ENCODE data around the gene AMELY.
"Not testable (repeated sequence)": the region's sequence is repeated elsewhere in the genome, so short reads cannot be mapped to it uniquely, and the experiment has no call there.

The AMELY gene

GRCh38 chrY:6907591-6907990 is 4.0 kb downstream of the AMELY start:
- Mint-ChIP-seq H3K27me3 (ENCODE audit: low read depth) (peaks cover 28% of the 10 kb centered on the region), H3K4me1 (ENCODE audit: low read depth) (no peaks in the 10 kb centered on the region)

GRCh38 chrY:6902116-6902515 is 9.4 kb downstream of the AMELY start:
- not testable (repeated sequence) for DNase-seq (ENCODE audit: low spot score); H3K9me3 Mint-ChIP-seq; H3K4me3 Mint-ChIP-seq; H3K27me3 Mint-ChIP-seq (ENCODE audit: low read depth); H3K36me3 Mint-ChIP-seq (ENCODE audit: low read depth); H3K27ac Mint-ChIP-seq; H3K4me1 Mint-ChIP-seq (ENCODE audit: low read depth)

More at GRCh38 chrY:6907591-6907990, 4.0 kb downstream of the AMELY start:
- Mint-ChIP-seq H3K36me3 (ENCODE audit: low read depth) (no peaks in the 10 kb centered on the region), H3K9me3 (no peaks in the 10 kb centered on the region), H3K4me3 (no peak overlapping the region), H3K27ac (no peak overlapping the region)
- no peak for DNase-seq (ENCODE audit: low spot score)

- Mint-ChIP-seq H3K27ac (no peak overlapping the region), H3K4me1 (ENCODE audit: low read depth) (no peaks in the 10 kb centered on the region), H3K4me3 (no peak overlapping the region), H3K9me3 (no peaks in the 10 kb centered on the region), H3K36me3 (ENCODE audit: low read depth) (no peaks in the 10 kb centered on the region), H3K27me3 (ENCODE audit: low read depth) (no peaks in the 10 kb centered on the region)
- DNase-seq (ENCODE audit: low spot score): no peak
These were observed 16.3 kb downstream of the AMELY start for GRCh38 chrY:6895236-6895635.

GRCh38 chrY:6894496-6894895 is 17.1 kb downstream of the AMELY start:
- no peaks in the 10 kb centered on the region for H3K9me3 Mint-ChIP-seq
- no peak overlapping the region for H3K27ac Mint-ChIP-seq
- no peaks in the 10 kb centered on the region for H3K36me3 Mint-ChIP-seq (ENCODE audit: low read depth)
- no peaks in the 10 kb centered on the region for H3K4me1 Mint-ChIP-seq (ENCODE audit: low read depth)
- DNase-seq (ENCODE audit: low spot score): no peak
- no peaks in the 10 kb centered on the region for H3K27me3 Mint-ChIP-seq (ENCODE audit: low read depth)
- H3K4me3 Mint-ChIP-seq: no peak overlapping the region

GRCh38 chrY:6849384-6849783 is 62.2 kb downstream of the AMELY start:
- no peak overlapping the region for H3K27ac Mint-ChIP-seq
- no peaks in the 10 kb centered on the region for H3K27me3 Mint-ChIP-seq (ENCODE audit: low read depth)
- H3K9me3 Mint-ChIP-seq: no peaks in the 10 kb centered on the region
- no peaks in the 10 kb centered on the region for H3K4me1 Mint-ChIP-seq (ENCODE audit: low read depth)
- DNase-seq (ENCODE audit: low spot score): no peak
- H3K36me3 Mint-ChIP-seq (ENCODE audit: low read depth): no peaks in the 10 kb centered on the region
- no peak overlapping the region for H3K4me3 Mint-ChIP-seq

GRCh38 chrY:6842650-6843049 is 68.9 kb downstream of the AMELY start:
- H3K27me3 Mint-ChIP-seq (ENCODE audit: low read depth); H3K4me3 Mint-ChIP-seq; H3K27ac Mint-ChIP-seq; H3K4me1 Mint-ChIP-seq (ENCODE audit: low read depth); H3K9me3 Mint-ChIP-seq; H3K36me3 Mint-ChIP-seq (ENCODE audit: low read depth); DNase-seq (ENCODE audit: low spot score): not testable (repeated sequence)
